Measurements from ENCODE around the gene HERC6.
"Not testable (repeated sequence)": the region's sequence is repeated elsewhere in the genome, so short reads cannot be mapped to it uniquely, and the experiment has no call there.

DNA sequence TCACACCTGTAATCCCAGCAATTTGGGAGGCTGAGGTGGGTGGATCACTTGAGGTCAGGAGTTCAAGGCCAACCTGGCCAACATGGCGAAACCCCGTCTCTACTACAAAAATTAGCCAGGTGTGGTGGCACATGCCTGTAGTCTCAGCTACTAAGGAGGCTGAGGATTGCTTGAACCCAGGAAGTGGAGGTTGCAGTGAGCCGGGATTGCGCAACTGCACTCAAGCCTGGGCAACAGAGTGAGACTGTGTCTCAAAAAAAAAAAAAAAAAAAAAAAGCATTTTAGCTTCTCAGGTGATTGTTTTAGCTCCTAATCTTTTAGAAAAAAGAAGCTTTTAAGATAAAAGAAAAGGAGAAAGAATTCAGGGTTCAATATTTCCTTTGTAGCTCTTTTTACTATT is 59.2 kb downstream of the HERC6 start:
- TF ChIP-seq, protein P1, sequence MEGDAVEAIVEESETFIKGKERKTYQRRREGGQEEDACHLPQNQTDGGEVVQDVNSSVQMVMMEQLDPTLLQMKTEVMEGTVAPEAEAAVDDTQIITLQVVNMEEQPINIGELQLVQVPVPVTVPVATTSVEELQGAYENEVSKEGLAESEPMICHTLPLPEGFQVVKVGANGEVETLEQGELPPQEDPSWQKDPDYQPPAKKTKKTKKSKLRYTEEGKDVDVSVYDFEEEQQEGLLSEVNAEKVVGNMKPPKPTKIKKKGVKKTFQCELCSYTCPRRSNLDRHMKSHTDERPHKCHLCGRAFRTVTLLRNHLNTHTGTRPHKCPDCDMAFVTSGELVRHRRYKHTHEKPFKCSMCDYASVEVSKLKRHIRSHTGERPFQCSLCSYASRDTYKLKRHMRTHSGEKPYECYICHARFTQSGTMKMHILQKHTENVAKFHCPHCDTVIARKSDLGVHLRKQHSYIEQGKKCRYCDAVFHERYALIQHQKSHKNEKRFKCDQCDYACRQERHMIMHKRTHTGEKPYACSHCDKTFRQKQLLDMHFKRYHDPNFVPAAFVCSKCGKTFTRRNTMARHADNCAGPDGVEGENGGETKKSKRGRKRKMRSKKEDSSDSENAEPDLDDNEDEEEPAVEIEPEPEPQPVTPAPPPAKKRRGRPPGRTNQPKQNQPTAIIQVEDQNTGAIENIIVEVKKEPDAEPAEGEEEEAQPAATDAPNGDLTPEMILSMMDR (conservative IDR thresholded peaks at IDR 0.05 in 1 of 2, IDR thresholded peaks at IDR 0.05 in 1 of 2; ENCODE audit: extremely low read depth in 1 of 2, insufficient read depth in 1 of 2, low read depth in 1 of 2, low read length in 2 of 2): not testable (repeated sequence)
- TF ChIP-seq EZH2 (IDR thresholded peaks at IDR 0.05; ENCODE audit: borderline replicate concordance, low read length): not testable (repeated sequence)

Data from mammary epithelial cell (primary cell).